Aorta (tissue), 5 donors: Measurements from ENCODE around the gene APCS. TPM values are rescaled to one million over a fixed set of nuclear protein-coding genes. Genes with fewer than 3 reads are reported as not detected.

Experiments
- ATAC-seq: fragments of 200-7000 bp; cut with Tn5 transposase; one replicate; pipeline ENCODE4 v1.9.1; 2022; ENCODE audit warnings: moderate library complexity; ENCODE audit not compliant: low FRiP score
- DNase-seq, 2 donors: peaks; one replicate each; pipeline ENCODE4 v3.0.0-alpha.2; 2020
- H3K27ac ChIP-seq, 2 donors: one replicate each; pipeline ENCODE4 v1.5.1; 2013; ENCODE audit warnings: low read length in 2 of 2, mild to moderate bottlenecking in 2 of 2, moderate library complexity in 2 of 2, control low read depth in 1 of 2, inconsistent platforms in 1 of 2, low read depth in 1 of 2
- H3K27me3 ChIP-seq, 2 donors: one replicate each; pipeline ENCODE4 v1.6.1; 2013; ENCODE audit warnings: control low read depth in 1 of 2, low read length in 1 of 2, mild to moderate bottlenecking in 1 of 2, moderate library complexity in 1 of 2; ENCODE audit not compliant: insufficient read depth in 2 of 2, control insufficient read depth in 1 of 2
- H3K36me3 ChIP-seq, 2 donors: one replicate each; pipeline ENCODE4 v1.6.1; 2013; ENCODE audit warnings: control low read depth in 1 of 2, low read length in 1 of 2, mild to moderate bottlenecking in 1 of 2; ENCODE audit not compliant: insufficient read depth in 2 of 2, control insufficient read depth in 1 of 2
- H3K4me1 ChIP-seq, 2 donors: one replicate each; pipeline ENCODE4 v1.6.1; 2013; ENCODE audit warnings: low read length in 2 of 2, control low read depth in 1 of 2, mild to moderate bottlenecking in 1 of 2, moderate library complexity in 1 of 2; ENCODE audit not compliant: insufficient read depth in 2 of 2, control insufficient read depth in 1 of 2
- H3K4me3 ChIP-seq, 2 donors: one replicate each; pipeline ENCODE4 v1.5.1; 2013; ENCODE audit warnings: low read length in 2 of 2, control low read depth in 1 of 2, mild to moderate bottlenecking in 1 of 2
- H3K9me3 ChIP-seq: one replicate; pipeline ENCODE4 v1.6.1; 2013; ENCODE audit warnings: mild to moderate bottlenecking, low read length; ENCODE audit not compliant: control insufficient read depth
- WGBS, 2 donors: extraction: QIAGEN DNeasy Blood & Tissue Kit; methylation state at CpG; one replicate each; pipeline ENCODE4 v1.1.7; 2013; 5-methylcytosine and 5-hydroxymethylcytosine counted together
- intact Hi-C, 2 donors: fragments of 100-400 bp; cut with DNase I; formaldehyde crosslinking; loops; one replicate each; pipeline versions ENCODE4 v1.14.2 to v1.15.0; 2022
- polyA plus RNA-seq, 2 donors: library from polyadenylated mRNA; stranded (reverse); fragments of 200-250 nt; gene quantifications; one replicate each; pipeline ENCODE4 v1.2.3, GENCODE V29; 2013
- total RNA-seq, 2 donors: library from RNA; stranded (reverse); fragmentation: NEBNext Ultra II Directional; extraction: Animal tissue kit (Norgen Biotek cat#: 25700); gene quantifications; one replicate each; pipeline ENCODE4 v1.2.1, GENCODE V29; 2021
- donor health status: healthy with polysubstance abuse.
- donor health status: Bipolar disorder and iron deficiency.
- donor health status: DM: no; HTN: no; CAD: no.
- donor health status: DM: no; HTN: no; CAD: no.
- donor health status: DM: yes; HTN: yes; CAD: no.

Gene APCS
- total and polyA plus RNA-seq, 4 donors = not detected

DNA sequence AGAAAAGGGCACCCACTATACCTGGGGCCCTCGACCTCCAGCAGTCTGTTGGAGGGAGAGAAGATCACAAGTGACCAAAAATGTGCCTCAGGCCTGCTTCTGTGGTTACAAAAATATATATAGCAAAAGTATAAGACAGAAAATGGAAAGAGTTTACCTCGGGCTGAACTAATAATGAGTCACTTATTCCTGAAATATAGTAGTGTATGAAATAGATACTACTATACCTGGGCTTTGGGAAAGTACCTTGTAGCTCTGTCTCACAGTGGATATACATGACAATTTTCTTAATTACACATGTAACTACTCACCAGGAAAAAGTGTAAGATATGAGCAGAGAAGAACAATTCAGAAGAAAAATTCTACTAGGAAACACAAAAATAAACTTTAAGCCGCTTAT, 7.3 kb upstream of the APCS start:
- H3K27me3 ChIP-seq = no peaks in the 10 kb centered on the region
- H3K4me1 ChIP-seq = no peaks in the 10 kb centered on the region
- H3K4me3 ChIP-seq = no peak overlapping the region
- ATAC-seq = no peak
- no peak for DNase-seq
- no peak overlapping the region for H3K27ac ChIP-seq
- WGBS, 2 donors = 57 to 60% methylated on average over 3 of the region's 3 CpGs
- intact Hi-C loops = no loop called here
- no peaks in the 10 kb centered on the region for H3K9me3 ChIP-seq
- no peaks in the 10 kb centered on the region for H3K36me3 ChIP-seq

DNA sequence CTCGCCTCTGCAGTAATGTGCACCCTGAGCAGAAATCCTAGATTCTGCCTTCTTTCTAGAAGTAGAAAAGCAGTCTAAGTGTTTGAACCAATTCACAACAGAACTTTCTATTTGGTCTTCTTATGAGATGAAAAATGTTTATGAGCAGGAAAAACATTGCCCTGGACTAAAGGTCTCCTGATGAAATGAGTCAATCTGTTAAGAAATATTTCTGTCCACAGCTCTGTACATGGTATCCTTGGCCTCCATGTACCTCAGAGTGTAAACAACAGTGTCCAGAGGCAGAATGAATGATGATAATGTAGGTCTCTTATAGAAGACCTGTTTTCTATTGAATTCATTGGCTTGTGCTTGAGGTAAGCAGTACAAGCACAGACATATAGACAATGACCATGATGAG, 6.2 kb upstream of the APCS start:
- H3K4me3 ChIP-seq = no peak overlapping the region
- H3K27ac ChIP-seq = no peak overlapping the region
- no peaks in the 10 kb centered on the region for H3K9me3 ChIP-seq
- ATAC-seq (no peak), DNase-seq (no peak)
- intact Hi-C loops = no loop called here
- no peaks in the 10 kb centered on the region for H3K27me3 ChIP-seq
- H3K4me1 ChIP-seq = no peaks in the 10 kb centered on the region
- 67 to 76% methylated on average over 1 of the region's 1 CpG for WGBS, 2 donors
- no peaks in the 10 kb centered on the region for H3K36me3 ChIP-seq

DNA sequence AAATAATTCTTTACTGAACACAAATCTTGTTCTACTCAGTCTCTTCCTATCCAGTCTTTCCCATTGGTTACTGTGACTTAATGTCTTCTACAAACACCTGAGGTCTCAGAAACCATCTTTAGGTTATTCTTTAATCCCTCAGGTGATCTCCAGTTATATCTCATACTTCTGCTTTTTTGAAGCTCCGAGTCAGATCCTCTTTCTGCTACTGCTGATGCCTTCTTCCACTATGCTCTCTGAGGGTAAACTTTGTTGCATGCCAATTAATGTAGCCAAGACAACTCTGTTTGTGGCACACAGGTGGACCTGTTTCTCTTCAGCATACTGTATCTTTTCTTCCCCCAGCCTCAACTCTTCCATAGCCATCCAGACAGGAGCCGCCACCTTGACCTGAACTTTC, 3.1 kb upstream of the APCS start:
- H3K4me3 ChIP-seq = no peak overlapping the region
- intact Hi-C loops = no loop called here
- no peaks in the 10 kb centered on the region for H3K9me3 ChIP-seq
- H3K4me1 ChIP-seq = no peaks in the 10 kb centered on the region
- DNase-seq (no peak), ATAC-seq (no peak)
- H3K27me3 ChIP-seq = no peaks in the 10 kb centered on the region
- no peaks in the 10 kb centered on the region for H3K36me3 ChIP-seq
- H3K27ac ChIP-seq = no peak overlapping the region
- WGBS, 2 donors = 76% methylated on average over 2 of the region's 2 CpGs

DNA sequence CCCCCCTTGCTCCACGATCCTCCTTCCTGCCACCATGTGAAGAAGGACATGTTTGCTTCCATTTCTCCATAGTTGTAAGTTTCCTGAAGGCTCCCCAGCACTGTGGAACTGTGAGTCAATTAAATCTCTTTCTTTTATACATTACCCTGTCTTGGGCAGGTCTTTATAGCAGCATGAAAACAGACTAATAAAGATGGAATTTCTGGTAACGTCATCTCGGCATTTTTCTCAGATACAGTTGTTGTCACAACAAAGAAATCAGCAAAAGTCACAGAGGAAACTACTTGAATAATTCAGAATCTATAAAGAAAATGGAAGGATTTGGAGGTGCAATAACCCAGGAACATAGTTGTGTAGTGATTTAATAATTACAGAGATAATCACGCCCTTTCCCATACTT, 4.4 kb downstream of the APCS start:
- Histone ChIP-seq H3K27me3 (no peaks in the 10 kb centered on the region), H3K36me3 (no peaks in the 10 kb centered on the region), H3K4me3 (no peak overlapping the region), H3K9me3 (no peaks in the 10 kb centered on the region), H3K27ac (no peak overlapping the region), H3K4me1 (no peaks in the 10 kb centered on the region)
- DNase-seq = no peak
- ATAC-seq = no peak
- 85% methylated on average over 4 of the region's 4 CpGs for WGBS, 2 donors
- intact Hi-C loops = no loop called here

DNA sequence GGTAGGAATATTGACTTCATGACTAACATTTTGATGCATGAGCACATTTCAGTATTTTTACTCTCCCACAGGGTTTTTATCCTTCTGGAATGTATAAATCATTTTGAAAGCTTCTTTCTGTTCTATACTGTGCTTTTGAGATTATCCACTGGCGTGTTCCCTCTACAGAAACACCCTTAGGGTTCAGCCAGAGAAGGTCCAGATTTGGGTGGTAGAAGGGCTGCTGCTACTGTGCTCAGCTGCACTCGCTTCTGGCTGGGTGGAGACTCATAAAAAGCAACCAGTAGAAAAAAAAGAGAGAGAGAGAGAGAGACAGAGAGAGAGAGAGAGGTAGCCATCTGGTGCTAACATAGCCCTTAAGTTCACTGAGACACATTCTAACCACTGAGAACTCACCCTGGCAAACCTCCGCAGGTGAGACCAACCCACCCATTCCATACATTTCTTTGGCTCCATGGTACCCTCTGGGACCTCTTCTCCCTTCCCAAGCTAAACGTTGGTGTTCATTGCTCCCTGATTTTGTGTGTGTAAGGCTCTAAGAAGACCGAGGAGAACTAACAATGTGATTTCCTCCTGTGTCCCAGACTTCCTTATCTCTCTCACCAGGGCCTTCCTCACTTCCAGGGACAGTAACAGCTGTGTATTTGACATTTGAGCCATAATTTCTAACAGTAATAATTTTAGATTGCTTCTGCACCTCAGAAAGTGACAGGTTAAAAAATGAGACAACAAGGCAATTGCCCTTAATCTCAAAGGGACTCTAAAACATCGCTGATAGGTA, 7.2 kb downstream of the APCS start:
- Histone ChIP-seq H3K27me3 (no peaks in the 10 kb centered on the region), H3K4me3 (no peak overlapping the region), H3K9me3 (no peaks in the 10 kb centered on the region), H3K4me1 (no peaks in the 10 kb centered on the region), H3K27ac (no peak overlapping the region), H3K36me3 (no peaks in the 10 kb centered on the region)
- 43 to 44% methylated on average over 6 of the region's 6 CpGs for WGBS, 2 donors
- intact Hi-C loops = no loop called here
- no peak for ATAC-seq
- no peak for DNase-seq

DNA sequence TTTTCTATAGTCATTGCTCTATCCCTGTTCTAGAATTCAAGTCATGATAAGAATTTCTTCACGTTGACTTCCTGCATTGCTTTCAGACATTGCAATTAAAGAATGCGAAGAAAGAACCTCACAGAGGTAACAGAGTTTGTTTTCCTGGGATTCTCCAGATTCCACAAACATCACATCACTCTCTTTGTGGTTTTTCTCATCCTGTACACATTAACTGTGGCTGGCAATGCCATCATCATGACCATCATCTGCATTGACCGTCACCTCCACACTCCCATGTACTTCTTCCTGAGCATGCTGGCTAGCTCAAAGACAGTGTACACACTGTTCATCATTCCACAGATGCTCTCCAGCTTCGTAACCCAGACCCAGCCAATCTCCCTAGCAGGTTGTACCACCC, 10.6 kb downstream of the APCS start:
- intact Hi-C loops = no loop called here
- H3K27me3 ChIP-seq = no peaks in the 10 kb centered on the region

DNA sequence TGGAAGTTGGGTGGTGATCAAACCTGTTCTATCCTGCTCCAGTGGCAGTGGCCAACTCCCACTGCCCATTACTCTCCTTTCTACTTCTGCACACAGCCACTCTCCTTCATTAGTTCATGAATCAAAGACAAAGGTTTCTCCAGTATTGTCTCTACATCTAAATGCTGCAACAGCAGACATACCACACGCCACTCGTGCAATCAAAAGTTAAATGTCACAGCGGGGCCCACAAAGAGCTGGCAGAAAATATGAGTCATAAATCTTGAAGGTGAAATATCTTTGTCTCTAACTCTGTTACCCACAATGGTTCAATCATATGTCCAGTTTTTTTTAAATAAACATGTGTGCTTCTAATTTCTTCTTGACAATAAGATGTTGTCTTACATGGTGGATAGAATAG, 13.3 kb downstream of the APCS start:
- no peak for DNase-seq
- H3K27me3 ChIP-seq = no peaks in the 10 kb centered on the region
- H3K4me3 ChIP-seq = no peak overlapping the region
- H3K27ac ChIP-seq = no peak overlapping the region
- H3K36me3 ChIP-seq = no peaks in the 10 kb centered on the region
- H3K9me3 ChIP-seq = peaks cover 2% of the 10 kb centered on the region
- no peak for ATAC-seq
- intact Hi-C loops = no loop called here
- WGBS, 2 donors = 81 to 82% methylated on average over 3 of the region's 3 CpGs
- H3K4me1 ChIP-seq = no peaks in the 10 kb centered on the region

More for the DNA sequence above, 10.6 kb downstream of the APCS start:
- DNase-seq = no peak
- Histone ChIP-seq H3K27ac (no peak overlapping the region), H3K9me3 (no peaks in the 10 kb centered on the region), H3K4me1 (no peaks in the 10 kb centered on the region), H3K36me3 (no peaks in the 10 kb centered on the region), H3K4me3 (no peak overlapping the region)
- ATAC-seq = no peak
- WGBS, 2 donors = 36 to 49% methylated on average over 4 of the region's 4 CpGs

DNA sequence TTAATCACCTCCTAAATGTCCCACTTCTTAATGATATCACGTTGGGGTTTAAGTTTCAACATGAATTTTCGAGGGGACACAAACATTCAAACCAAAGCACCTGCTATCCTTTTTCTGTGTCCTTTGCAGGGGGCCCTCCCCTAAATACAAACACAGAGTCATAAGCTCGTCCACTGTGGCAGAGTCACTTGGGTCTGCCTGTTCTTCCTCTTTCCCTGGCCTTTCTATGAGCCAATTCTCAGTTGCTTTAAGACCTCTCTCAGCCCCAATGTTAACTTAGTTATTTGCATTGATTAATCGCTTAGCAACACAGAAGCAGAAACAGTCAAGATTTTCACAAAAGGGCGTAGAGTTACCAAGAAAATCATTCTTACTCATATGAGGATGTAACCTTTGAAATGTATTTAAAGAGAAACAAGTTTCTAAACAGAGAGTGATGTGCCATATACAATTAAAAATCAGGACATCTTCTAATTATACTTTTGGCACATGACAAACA, 14.9 kb downstream of the APCS start:
- intact Hi-C loops = no loop called here
- Histone ChIP-seq H3K9me3 (peaks cover 2% of the 10 kb centered on the region), H3K4me1 (no peaks in the 10 kb centered on the region)

DNA sequence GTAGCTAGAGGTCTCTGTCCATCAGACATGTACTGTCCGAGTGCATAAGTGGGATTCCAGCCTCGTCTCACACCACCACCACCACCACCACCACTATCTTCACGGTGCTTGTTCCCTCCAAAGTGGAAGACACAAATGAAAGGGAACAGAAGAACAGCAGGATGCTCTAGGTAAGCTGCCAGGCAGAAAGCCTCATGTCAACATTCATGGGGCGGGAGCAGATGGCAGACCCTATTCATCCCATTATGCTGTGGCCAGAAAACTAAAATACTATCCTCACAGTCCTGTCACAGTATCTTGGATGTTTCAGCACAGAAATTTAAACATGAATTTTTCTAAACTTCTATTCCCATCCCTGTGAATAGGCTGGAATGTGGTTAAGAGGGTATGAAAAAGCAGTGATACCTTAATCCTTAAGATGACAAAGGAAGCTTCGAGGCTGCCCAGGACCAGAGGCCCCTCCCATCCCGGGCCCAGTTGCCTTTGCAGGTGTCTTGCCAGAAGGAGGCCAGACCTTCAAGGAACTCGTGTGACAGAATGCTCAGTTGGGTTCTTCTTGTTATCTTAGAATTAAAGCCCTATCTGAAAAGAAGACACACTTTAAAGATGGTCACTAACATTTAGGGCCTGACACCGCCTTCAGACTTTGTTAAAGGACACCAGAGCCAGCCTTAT, 24.7 kb downstream of the APCS start:
- ATAC-seq (no peak), DNase-seq (no peak)
- WGBS, 2 donors = 71 to 73% methylated on average over 8 of the region's 8 CpGs
- Histone ChIP-seq H3K4me1 (no peaks in the 10 kb centered on the region), H3K9me3 (no peaks in the 10 kb centered on the region), H3K36me3 (no peaks in the 10 kb centered on the region), H3K27ac (no peak overlapping the region), H3K4me3 (no peak overlapping the region), H3K27me3 (no peaks in the 10 kb centered on the region)
- intact Hi-C loops = no loop called here

More for the DNA sequence above, 14.9 kb downstream of the APCS start:
- WGBS, 2 donors = 60 to 69% methylated on average over 5 of the region's 5 CpGs
- no peak for ATAC-seq
- no peak overlapping the region for H3K27ac ChIP-seq
- H3K27me3 ChIP-seq = no peaks in the 10 kb centered on the region
- no peak for DNase-seq
- no peak overlapping the region for H3K4me3 ChIP-seq
- no peaks in the 10 kb centered on the region for H3K36me3 ChIP-seq
